IPS-18c (cell line): ENCODE measurements around the gene ARHGAP24.

ENCODE experiments used
- H3K4me3 ChIP-seq: 2 replicates; pipeline ENCODE4 v1.7.0; 2013; ENCODE audit warnings: low read depth, mild to moderate bottlenecking, low read length, moderate library complexity; ENCODE audit not compliant: insufficient read depth
- H3K9me3 ChIP-seq: one replicate; pipeline ENCODE4 v1.6.1; 2013; ENCODE audit warnings: mild to moderate bottlenecking, low read length, moderate library complexity; ENCODE audit not compliant: control insufficient read depth, insufficient read depth

Gene ARHGAP24

GRCh38 chr4:85783900-85784299 is 308.9 kb downstream of the ARHGAP24 start:
- no peak overlapping the region for H3K4me3 ChIP-seq

DNA sequence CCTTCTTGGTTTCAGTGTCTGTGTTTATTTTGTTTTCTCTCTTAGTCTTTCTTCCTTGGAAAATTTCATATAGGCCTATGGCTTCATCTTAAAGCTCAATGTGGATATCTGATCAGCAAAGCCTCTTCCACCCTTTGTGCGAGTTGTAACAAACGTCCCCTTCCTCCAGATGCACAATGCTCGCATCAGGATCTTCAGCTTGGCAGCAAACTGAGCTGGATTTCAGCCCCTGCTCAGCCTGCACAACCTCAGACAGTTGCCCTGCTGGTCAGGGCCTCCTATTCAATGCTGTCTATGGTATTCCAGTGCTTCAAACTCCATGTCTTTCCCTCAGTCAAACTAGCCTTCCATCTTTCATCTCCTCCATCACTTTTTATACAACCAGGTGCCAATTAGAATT is 309.4 kb downstream of the ARHGAP24 start:
- no peak overlapping the region for H3K4me3 ChIP-seq
- no peaks in the 10 kb centered on the region for H3K9me3 ChIP-seq

More at GRCh38 chr4:85783900-85784299, 308.9 kb downstream of the ARHGAP24 start:
- H3K9me3 ChIP-seq = no peaks in the 10 kb centered on the region

DNA sequence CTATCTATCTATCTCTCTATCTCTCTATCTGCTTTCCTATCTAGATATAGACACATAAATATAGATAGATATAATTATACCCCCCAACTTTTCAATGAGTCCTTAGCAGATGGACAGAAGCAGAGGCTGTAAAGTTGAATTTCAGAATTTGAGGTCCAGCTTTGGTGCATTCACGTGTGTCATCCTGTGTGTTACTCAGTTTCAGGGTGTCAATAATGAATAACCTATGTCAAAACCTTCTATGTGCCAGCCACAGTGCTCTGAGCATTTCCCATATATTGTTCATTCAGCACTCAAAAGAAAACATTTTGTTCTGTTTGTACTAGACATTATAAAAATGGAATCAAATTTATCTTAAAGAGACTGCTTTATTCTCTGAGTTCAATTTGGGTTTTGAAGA is 310.0 kb downstream of the ARHGAP24 start:
- H3K9me3 ChIP-seq = no peaks in the 10 kb centered on the region
- H3K4me3 ChIP-seq = no peak overlapping the region

- Histone ChIP-seq H3K4me3 (no peak overlapping the region), H3K9me3 (no peaks in the 10 kb centered on the region)
These were observed 312.2 kb downstream of the ARHGAP24 start for GRCh38 chr4:85787133-85787532.

GRCh38 chr4:85788604-85789003 is 313.7 kb downstream of the ARHGAP24 start:
- no peak overlapping the region for H3K4me3 ChIP-seq
- H3K9me3 ChIP-seq = no peaks in the 10 kb centered on the region

DNA sequence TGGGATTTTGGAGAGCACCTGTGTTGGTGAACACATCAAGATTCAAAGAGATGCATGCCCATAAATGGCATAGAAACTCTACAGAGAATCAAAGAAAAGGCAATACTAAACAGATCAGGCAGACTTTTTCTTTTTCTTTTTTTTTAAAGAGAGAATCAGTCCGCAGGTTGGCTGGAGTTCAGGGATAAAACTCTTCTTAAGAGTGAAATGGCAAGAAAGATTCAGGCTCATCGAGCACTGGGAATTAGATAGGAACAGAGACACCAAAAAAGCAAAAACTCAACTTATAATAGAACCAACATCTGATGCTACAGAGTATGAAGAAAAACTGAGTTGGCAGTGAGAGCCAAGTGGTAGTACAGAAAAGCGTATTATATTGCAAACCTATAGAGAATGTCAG is 314.3 kb downstream of the ARHGAP24 start:
- Histone ChIP-seq H3K4me3 (no peak overlapping the region), H3K9me3 (no peaks in the 10 kb centered on the region)

DNA sequence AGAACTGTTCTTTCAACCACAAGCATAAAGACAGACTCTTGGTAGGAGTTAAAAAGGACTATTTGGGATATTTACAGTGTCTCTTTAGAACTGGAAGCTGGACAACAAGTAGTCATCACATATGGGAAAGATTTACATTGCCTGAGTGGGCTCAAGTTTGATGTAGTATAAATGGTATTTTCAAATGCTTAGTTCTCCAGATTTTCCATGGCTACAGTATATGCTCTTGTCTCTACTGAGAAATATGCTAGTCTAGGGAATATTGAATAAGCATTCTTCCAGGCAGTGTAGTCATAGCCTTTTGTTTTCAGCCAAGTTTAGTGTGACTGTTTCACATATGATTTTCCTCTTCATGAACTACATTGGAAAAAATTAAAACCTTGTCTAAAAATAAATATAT is 315.6 kb downstream of the ARHGAP24 start:
- H3K4me3 ChIP-seq = no peak overlapping the region
- no peaks in the 10 kb centered on the region for H3K9me3 ChIP-seq

GRCh38 chr4:85792376-85793232 is 317.7 kb downstream of the ARHGAP24 start:
- Histone ChIP-seq H3K4me3 (no peak overlapping the region), H3K9me3 (no peaks in the 10 kb centered on the region)

DNA sequence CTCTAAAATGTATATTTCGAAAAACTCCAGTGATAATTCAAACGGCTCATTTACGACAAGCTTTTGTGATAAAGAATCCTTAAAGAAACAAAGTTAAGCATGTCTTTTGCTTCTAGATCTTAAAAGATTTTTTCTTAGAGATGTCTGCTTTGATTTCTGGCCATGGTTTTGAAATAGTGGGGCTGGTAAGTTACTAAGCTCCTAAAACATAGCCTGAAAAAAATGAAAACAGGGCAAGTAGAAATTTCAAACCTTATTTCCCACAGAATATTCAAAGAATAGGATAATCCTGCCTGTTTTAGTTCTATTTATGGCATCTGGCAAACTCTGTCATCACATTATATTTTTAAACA is 318.3 kb downstream of the ARHGAP24 start:
- H3K9me3 ChIP-seq = no peaks in the 10 kb centered on the region
- H3K4me3 ChIP-seq = no peak overlapping the region

GRCh38 chr4:85798012-85798770 is 323.2 kb downstream of the ARHGAP24 start:
- no peak overlapping the region for H3K4me3 ChIP-seq
- no peaks in the 10 kb centered on the region for H3K9me3 ChIP-seq

DNA sequence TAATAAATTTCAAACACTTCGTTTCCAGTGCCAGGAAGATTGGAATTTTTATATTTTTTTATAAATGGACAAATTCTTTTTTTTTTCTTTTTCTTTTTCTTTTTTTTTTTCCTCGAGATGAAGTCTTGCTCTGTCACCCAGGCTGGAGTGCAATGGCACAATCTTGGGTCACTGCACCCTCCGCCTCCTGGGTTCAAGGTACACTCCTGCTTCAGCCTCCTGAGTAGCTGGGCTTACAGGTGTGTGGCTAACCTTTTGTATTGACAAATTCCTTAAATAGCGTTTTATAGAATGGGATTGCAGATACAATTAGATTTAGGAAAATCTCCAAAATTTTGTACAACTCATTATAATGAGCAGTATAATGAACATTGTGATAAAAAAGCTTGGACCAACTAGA is 328.9 kb downstream of the ARHGAP24 start:
- Histone ChIP-seq H3K9me3 (no peaks in the 10 kb centered on the region), H3K4me3 (no peak overlapping the region)

DNA sequence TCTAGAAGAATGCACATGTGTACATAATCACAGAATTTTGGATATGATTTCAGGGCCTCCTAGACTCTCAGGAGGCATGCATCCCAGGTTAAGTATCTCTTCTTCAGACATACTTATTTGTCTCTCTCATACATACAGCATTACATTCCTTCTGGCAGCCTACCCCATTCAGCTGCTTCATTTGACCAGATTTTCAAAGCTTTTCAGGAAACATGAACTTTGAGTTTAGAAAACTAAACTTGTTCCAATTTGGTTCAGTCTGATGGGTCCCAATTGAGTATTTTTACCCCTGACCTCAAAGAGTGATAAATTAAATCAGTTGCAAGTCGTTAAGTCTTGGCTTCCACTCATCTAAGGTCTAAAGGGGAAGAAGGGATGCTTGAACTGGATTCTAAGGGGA is 330.9 kb downstream of the ARHGAP24 start:
- Histone ChIP-seq H3K4me3 (no peak overlapping the region), H3K9me3 (no peaks in the 10 kb centered on the region)

DNA sequence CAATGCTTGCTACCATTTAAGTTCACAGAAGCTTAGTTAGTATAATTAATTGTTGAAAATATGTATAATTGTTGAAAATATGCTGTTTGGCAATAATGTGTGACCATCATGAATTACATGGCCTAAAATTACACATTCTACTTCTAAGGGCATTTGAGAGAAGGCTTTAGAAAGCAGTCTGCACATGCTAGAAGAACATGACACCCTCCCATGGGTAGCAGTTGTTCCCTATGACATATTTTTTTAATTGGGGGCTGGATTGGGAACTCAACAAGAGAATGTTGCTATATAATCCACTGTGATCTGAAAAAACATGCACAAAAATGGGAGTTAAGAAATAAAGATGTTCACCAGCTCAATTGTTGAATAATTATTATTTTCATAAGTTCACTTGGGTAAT is 331.4 kb downstream of the ARHGAP24 start:
- no peaks in the 10 kb centered on the region for H3K9me3 ChIP-seq
- no peak overlapping the region for H3K4me3 ChIP-seq

DNA sequence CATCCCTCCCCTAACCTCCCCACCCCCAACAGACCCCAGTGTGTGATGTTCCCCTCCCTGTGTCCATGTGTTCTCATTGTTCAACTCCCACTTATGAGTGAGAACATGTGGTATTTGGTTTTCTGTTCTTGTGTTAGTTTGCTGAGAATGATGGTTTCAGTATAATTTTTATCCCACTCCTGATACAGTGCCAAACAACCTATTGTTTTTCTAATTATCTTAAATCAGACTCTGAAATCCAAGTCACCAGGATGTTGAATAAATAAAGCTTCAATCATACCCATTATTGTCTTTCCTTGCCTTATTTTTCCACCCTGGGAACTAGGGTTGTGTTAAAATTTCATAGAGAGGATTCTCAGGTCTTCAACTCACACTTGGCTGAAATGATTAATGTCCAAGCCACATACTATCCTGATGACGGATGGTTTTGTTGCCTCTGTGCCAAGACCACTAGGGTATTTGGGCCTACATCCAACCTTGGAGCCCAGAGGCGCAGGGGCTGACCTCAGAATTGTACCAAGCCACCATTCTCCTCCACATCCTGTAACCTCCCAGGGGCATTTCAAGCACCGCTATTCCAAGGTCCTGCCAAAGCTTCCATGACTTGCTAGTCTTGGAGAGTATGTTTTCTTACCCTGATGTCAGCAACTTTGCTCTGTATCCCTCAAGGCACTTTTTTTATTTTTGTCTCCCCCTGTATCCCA is 332.4 kb downstream of the ARHGAP24 start:
- no peak overlapping the region for H3K4me3 ChIP-seq

GRCh38 chr4:85808104-85808503 is 333.2 kb downstream of the ARHGAP24 start:
- H3K4me3 ChIP-seq = no peak overlapping the region
- H3K9me3 ChIP-seq = no peaks in the 10 kb centered on the region

More for the DNA sequence above, 332.4 kb downstream of the ARHGAP24 start:
- no peaks in the 10 kb centered on the region for H3K9me3 ChIP-seq

GRCh38 chr4:85808864-85809263 is 333.9 kb downstream of the ARHGAP24 start:
- H3K4me3 ChIP-seq = no peak overlapping the region
- no peaks in the 10 kb centered on the region for H3K9me3 ChIP-seq

DNA sequence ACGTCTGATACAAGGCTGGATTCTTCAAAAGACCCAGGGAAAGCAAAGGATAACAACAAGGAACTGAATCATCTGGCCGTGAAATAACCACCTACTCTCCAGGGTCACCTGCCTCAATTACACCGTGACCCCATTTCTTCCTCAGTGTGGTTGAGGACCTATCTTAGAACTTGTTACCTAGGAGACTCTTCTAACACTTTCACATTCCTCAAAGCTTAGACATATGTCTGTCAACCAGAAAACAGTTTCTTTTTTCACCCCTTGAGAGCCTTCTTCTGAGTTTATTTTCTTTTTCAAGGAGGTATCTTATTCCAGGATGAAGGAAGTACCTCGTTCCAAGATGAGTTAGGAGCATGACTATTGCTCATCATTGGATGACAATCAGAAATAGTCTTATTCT is 337.8 kb downstream of the ARHGAP24 start:
- Histone ChIP-seq H3K4me3 (no peak overlapping the region), H3K9me3 (no peaks in the 10 kb centered on the region)
